Caco-2 (cell line): Measurements from ENCODE around the gene CNTN3. TPM values are rescaled to one million over a fixed set of nuclear protein-coding genes. Genes with fewer than 3 reads are reported as not detected.

Experiments used
- Bru-seq: library from RNA; stranded (reverse); fragments of 400-500 nt; gene quantifications from one replicate; lab custom pipeline; 2021; lab: Mats Ljungman, UMichigan
- BruChase-seq, 2 experiments: library from RNA; stranded (reverse); fragments of 400-500 nt; gene quantifications; one replicate each; lab custom pipeline; 2021; lab: Mats Ljungman, UMichigan
- BruUV-seq: library from RNA; stranded (reverse); fragments of 400-500 nt; replicated peaks from 2 replicates; lab custom pipeline; 2021; lab: Mats Ljungman, UMichigan
- CTCF ChIA-PET: fragments of 300-600 bp; sonication (Branson Sonifier 250); formaldehyde crosslinking; loops from one replicate; lab custom pipeline; 2022; ENCODE audit warnings: antibody characterized with exemption; lab: Charles Lee
- POLR2A ChIA-PET: fragments of 300-600 bp; sonication (Branson Sonifier 250); formaldehyde crosslinking; loops from one replicate; lab custom pipeline; 2022; ENCODE audit warnings: antibody characterized with exemption; lab: Charles Lee
- DNase-seq, 2 experiments: peaks; one replicate each; pipeline versions ENCODE4 v3.0.0 to v3.0.0-alpha.2; 2020 to 2022
- H3K27me3 ChIP-seq: replicated peaks from 2 replicates; pipeline ENCODE4 v1.6.0; 2011; ENCODE audit warnings: low read length; ENCODE audit not compliant: control insufficient read depth, insufficient read depth
- H3K36me3 ChIP-seq: 2 replicates; pipeline ENCODE4 v1.5.1; 2011; ENCODE audit warnings: low read length; ENCODE audit not compliant: control insufficient read depth, insufficient read depth
- H3K4me1 ChIP-seq: fragments of 250-450 bp; sonication (Bioruptor Pico); 2 replicates; pipeline ENCODE4 v1.5.1; 2020; ENCODE audit warnings: mild to moderate bottlenecking
- H3K4me3 ChIP-seq: 2 replicates; pipeline ENCODE4 v1.5.1; 2011; ENCODE audit warnings: low read depth, mild to moderate bottlenecking, control low read depth, low read length
- H3K9me3 ChIP-seq: fragments of 250-450 bp; sonication (Bioruptor Pico); 2 replicates; pipeline ENCODE4 v1.5.1; 2020; ENCODE audit warnings: mild to moderate bottlenecking, moderate library complexity
- H3K27ac Mint-ChIP-seq: one replicate; pipeline ENCODE4 v1.8.0; 2022; ENCODE audit warnings: mixed read lengths; ENCODE audit not compliant: unreplicated experiment
- H3K27me3 Mint-ChIP-seq: one replicate; pipeline ENCODE4 v1.8.0; 2022; ENCODE audit warnings: mixed read lengths; ENCODE audit not compliant: insufficient read depth, unreplicated experiment
- H3K36me3 Mint-ChIP-seq: one replicate; pipeline ENCODE4 v1.8.0; 2022; ENCODE audit warnings: mild to moderate bottlenecking, mixed read lengths; ENCODE audit not compliant: insufficient read depth, unreplicated experiment
- H3K4me1 Mint-ChIP-seq: one replicate; pipeline ENCODE4 v1.8.0; 2022; ENCODE audit warnings: low read depth, mixed read lengths; ENCODE audit not compliant: unreplicated experiment
- H3K4me3 Mint-ChIP-seq: one replicate; pipeline ENCODE4 v1.8.0; 2022; ENCODE audit warnings: mild to moderate bottlenecking, moderate library complexity, mixed read lengths; ENCODE audit not compliant: unreplicated experiment
- H3K9me3 Mint-ChIP-seq: one replicate; pipeline ENCODE4 v1.8.0; 2022; ENCODE audit warnings: mixed read lengths; ENCODE audit not compliant: unreplicated experiment
- intact Hi-C: fragments of 100-400 bp; cut with micrococcal nuclease; formaldehyde crosslinking; loops from one replicate; pipeline ENCODE4 v1.10.0; 2022; ENCODE audit not compliant: unreplicated experiment
- long read RNA-seq: library from polyadenylated mRNA; stranded (forward); transcript quantifications from one replicate; pipeline ENCODE4 v2.0.0, GENCODE V29; 2022
- total RNA-seq: library from RNA; stranded (reverse); gene quantifications from 2 replicates; pipeline ENCODE4 v1.2.3, GENCODE V29; 2022
- TF ChIP-seq, protein P1 (sequence below), 2 experiments: fragments of 200-600 bp in 1 of 2; IDR thresholded peaks; 1 replicate in 1 of 2; 2 replicates in 1 of 2; pipeline versions ENCODE4 v1.5.1 to v1.8.0; 2011 to 2022; ENCODE audit warnings: antibody characterized with exemption in 1 of 2, control low read depth in 1 of 2, inconsistent platforms in 1 of 2, low read depth in 1 of 2, low read length in 1 of 2, mild to moderate bottlenecking in 1 of 2, moderate library complexity in 1 of 2; ENCODE audit not compliant: insufficient read depth in 1 of 2, severe bottlenecking in 1 of 2, unreplicated experiment in 1 of 2

Gene CNTN3
- total RNA-seq, result not detected in 2 replicates
- percentile 0 among the genes with signal in this experiment for Bru-seq, nascent RNA
- BruChase-seq, experiment 1, labeled RNA remaining after a 2-hour chase, result percentile 0 among the genes with signal in this experiment
- percentile 1 among the genes with signal in this experiment for BruChase-seq, experiment 2, labeled RNA remaining after a 6-hour chase
- long read RNA-seq, result 0 reads

DNA sequence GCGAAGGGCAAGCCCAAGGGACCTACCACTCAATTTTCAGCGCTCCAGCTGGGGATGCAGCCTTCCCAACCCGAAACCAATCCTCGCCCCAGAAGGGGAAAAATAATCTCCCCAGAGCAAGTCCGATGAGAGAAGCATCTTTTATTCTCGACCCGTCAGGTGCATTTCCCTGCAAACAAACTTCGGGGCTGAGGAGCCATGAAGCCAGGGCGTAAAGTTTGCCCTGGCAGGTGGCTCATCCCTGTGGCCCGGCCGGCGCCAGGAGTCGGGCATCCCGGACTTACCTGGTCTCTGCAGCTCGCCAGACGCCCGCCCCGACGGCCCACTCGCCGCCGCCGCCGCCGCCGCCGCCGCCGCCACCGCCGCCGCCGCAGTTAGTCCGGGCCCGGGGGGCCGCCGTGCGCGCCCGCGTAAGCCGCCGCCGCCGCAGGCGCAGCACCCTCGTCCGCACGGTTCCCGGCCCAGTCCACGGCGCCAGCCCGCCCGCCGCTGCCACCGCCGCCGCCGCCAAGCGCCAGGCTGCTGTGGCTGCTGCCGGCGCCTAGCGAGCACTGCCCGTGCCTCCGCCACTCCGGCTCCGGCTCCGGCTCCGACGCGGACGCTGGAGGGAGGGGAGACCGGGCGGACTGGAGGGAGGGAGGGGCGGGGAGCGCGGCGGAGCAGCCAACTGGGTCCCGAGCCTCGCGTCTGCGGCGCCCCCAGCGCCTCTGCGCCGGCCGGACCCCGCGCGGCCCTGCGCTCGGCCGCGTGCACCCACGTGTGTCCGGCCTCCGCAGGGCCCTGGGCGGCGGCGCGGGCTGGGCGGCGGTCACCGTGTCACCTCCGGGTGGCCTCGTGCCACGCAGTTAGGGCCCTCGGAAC, at the start of gene CNTN3:
TSS of gene CNTN3 (minus strand) at position 553 of the 861 bp plus-strand sequence. CDS start 93,547 bp downstream, outside the sequence.
- Mint-ChIP-seq H3K27me3 (peaks cover 21% of the 10 kb centered on the region), H3K27ac (no peak within 1 kb of the TSS), H3K36me3 (no peaks in the 10 kb centered on the region), H3K4me3 (no peak within 1 kb of the TSS), H3K4me1 (no peaks in the 10 kb centered on the region), H3K9me3 (no peaks in the 10 kb centered on the region)
- intact Hi-C loops, result no loop called here
- no TSS peak for BruUV-seq
- CTCF ChIA-PET, result no interaction called here
- POLR2A ChIA-PET, result no interaction called here
- TF ChIP-seq, protein P1, sequence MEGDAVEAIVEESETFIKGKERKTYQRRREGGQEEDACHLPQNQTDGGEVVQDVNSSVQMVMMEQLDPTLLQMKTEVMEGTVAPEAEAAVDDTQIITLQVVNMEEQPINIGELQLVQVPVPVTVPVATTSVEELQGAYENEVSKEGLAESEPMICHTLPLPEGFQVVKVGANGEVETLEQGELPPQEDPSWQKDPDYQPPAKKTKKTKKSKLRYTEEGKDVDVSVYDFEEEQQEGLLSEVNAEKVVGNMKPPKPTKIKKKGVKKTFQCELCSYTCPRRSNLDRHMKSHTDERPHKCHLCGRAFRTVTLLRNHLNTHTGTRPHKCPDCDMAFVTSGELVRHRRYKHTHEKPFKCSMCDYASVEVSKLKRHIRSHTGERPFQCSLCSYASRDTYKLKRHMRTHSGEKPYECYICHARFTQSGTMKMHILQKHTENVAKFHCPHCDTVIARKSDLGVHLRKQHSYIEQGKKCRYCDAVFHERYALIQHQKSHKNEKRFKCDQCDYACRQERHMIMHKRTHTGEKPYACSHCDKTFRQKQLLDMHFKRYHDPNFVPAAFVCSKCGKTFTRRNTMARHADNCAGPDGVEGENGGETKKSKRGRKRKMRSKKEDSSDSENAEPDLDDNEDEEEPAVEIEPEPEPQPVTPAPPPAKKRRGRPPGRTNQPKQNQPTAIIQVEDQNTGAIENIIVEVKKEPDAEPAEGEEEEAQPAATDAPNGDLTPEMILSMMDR (IDR thresholded peaks at IDR 0.05; ENCODE audit: insufficient read depth in 1 of 2, low read depth in 1 of 2, low read length in 1 of 2, severe bottlenecking in 1 of 2, unreplicated experiment in 1 of 2), result no peak
- no peaks in the 10 kb centered on the region for H3K36me3 ChIP-seq
- no peak for DNase-seq
- no peaks in the 10 kb centered on the region for H3K9me3 ChIP-seq
- H3K4me3 ChIP-seq, result no peak within 1 kb of the TSS
- peaks cover 2% of the 10 kb centered on the region; the same call in 1 of the 2 replicates for H3K27me3 ChIP-seq
- H3K4me1 ChIP-seq, result no peaks in the 10 kb centered on the region

DNA sequence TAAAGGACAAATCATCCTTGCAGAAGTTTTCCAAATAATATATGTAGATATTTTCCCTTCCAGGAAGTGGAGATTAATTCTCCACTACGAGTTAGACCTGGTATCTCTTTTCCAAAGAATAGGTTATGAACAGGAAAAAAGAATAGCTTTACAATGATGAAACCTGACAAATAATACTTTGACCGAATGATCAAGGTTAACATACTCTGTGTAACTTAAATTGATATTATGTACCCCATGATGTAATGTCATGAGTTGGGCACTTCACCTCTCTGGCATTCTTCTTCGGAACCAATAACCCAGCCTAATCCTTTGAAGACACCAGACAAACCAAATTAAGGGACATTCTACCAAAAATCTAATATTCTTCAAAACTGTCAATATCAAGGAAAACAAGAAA, 48.7 kb upstream of the CNTN3 start:
- H3K4me3 ChIP-seq, result no peak overlapping the region
- TF ChIP-seq, protein P1 (IDR thresholded peaks at IDR 0.05; ENCODE audit: insufficient read depth in 1 of 2, low read depth in 1 of 2, low read length in 1 of 2, severe bottlenecking in 1 of 2, unreplicated experiment in 1 of 2), result no peak
- intact Hi-C loops, result no loop called here
- Mint-ChIP-seq H3K4me3 (no peak overlapping the region), H3K27ac (no peak overlapping the region), H3K27me3 (no peaks in the 10 kb centered on the region), H3K4me1 (no peaks in the 10 kb centered on the region), H3K9me3 (peaks cover 22% of the 10 kb centered on the region), H3K36me3 (no peaks in the 10 kb centered on the region)
- DNase-seq, result no peak
- ChIA-PET POLR2A (no interaction called here), CTCF (no interaction called here)
- H3K27me3 ChIP-seq, result no peaks in the 10 kb centered on the region
- no TSS peak for BruUV-seq
- H3K36me3 ChIP-seq, result no peaks in the 10 kb centered on the region
- H3K4me1 ChIP-seq, result no peaks in the 10 kb centered on the region
- 0 out of 2 replicates have a peak, but pooled peaks cover 9% of the 10 kb centered on the region for H3K9me3 ChIP-seq

DNA sequence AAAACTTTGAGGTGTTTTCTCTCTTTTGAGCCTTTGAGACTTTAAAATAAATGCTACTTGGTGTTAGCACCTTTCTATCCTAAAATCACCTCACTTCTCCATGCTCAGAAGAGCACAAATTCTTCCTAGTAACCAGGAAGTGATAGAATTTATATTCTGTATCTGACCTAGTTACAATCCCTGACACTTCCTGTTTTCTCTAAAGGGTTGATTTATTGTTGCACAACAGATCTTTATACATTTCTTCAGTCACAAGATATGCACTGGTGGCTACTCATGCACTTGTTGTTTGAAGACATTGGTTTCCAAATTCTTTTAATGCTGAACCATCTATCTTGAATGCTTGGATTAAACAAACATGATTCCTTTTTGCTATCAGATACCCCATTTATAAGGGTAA, 47.2 kb upstream of the CNTN3 start:
- H3K4me3 ChIP-seq, result no peak overlapping the region
- Mint-ChIP-seq H3K4me1 (no peaks in the 10 kb centered on the region), H3K36me3 (no peaks in the 10 kb centered on the region), H3K9me3 (peaks cover 8% of the 10 kb centered on the region), H3K27me3 (no peaks in the 10 kb centered on the region), H3K4me3 (no peak overlapping the region), H3K27ac (no peak overlapping the region)
- no peak for DNase-seq
- ChIA-PET CTCF (no interaction called here), POLR2A (no interaction called here)
- BruUV-seq, result no TSS peak
- TF ChIP-seq, protein P1 (IDR thresholded peaks at IDR 0.05; ENCODE audit: insufficient read depth in 1 of 2, low read depth in 1 of 2, low read length in 1 of 2, severe bottlenecking in 1 of 2, unreplicated experiment in 1 of 2), result no peak
- no peaks in the 10 kb centered on the region for H3K36me3 ChIP-seq
- H3K4me1 ChIP-seq, result no peaks in the 10 kb centered on the region
- H3K27me3 ChIP-seq, result no peaks in the 10 kb centered on the region
- H3K9me3 ChIP-seq, result no peaks in the 10 kb centered on the region
- intact Hi-C loops, result no loop called here
